Stimulated activated CD4-positive, alpha-beta T cell treated with anti-CD3 and anti-CD28 coated beads, Interleukin-15, amount 100 ng/mL, for 24 hours (primary cell): Measurements from ENCODE around the gene DPH2.

Experiments
- DNase-seq: peaks from one replicate; pipeline ENCODE4 v3.0.0-alpha.2; 2020

DPH2 gene

GRCh38 chr1:44008259-44008658 lies 38.4 kb downstream of the DPH2 start:
- no peak for DNase-seq

DNA sequence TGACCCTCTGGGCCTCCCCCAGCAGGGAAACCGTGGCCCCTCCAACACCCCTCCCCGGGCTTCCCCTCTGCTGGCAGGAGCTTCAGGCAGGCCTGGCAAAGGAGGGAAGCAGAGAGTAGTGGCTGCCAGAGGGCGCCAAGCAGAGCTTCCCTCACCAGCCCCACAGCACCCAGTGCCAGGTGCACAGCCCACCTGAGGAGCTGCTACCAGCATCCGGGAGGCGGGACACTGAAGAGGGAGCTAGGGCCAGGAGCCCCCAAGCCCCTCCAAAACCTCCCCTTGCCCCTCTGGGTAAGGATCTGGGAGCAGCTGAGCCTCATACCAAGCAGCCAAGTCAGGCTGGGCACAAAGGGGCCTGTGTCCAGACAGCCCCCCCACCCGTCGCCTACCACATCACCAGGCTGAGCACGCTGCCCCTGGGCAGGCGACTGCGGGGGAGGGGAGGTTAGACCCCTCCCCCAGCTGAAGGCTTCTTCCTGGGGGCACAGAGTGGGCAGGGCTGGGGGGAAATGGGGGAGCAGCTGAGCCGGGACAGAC lies 41.2 kb downstream of the DPH2 start:
- DNase-seq: no peak

GRCh38 chr1:44012404-44012803 lies 42.6 kb downstream of the DPH2 start:
- DNase-seq: no peak

DNA sequence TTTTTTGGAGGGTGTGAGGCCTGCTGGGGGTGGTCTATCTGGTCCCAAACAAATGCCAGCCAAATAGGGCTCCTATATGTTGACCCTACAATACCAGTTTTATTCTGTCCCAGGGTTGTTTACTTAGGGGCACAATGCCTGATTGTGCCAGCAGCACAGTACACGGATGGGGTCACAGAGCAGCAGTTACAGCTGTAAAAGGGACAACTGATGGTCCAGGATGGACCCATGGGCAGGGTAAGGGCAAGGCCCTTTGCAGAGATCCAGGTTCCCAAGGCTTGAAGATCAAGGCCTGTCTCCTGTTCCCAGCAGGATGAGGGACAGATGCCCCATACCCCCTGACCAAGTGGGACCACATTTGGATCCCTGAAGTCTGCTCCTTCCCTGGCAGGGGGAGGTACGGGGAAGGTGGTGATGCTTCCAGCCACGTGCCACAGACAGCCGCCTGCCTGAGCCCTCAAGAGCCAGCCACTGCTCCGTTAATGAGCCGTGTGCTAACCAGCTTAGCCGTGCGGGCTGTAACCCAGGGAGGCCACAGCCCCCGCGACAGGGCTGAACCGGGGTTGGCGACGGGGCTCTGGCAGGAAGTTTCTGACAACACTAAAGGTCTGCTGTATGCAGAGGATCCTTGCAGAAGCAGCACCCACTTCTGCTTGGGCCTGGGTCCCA lies 43.3 kb downstream of the DPH2 start:
- no peak for DNase-seq

DNA sequence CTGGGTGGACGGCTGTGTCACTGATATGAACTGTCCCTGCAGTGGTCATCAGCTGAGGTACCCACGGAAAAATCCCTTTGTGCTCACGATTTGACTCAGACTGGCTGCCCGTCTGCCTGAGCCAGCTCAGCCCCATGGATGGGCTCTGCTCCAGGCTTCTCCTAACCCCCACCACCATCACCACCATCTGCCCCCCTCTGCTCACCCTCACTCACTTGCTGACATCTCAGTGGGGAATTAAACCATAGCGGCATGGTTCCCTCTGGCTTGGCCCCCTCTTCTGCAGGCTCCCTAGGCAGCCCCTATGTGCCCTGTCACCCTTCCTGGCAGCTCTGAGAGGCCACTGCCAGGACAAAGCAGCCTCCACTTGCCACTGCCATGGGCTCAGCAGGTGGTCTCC lies 44.1 kb downstream of the DPH2 start:
- no peak for DNase-seq

GRCh38 chr1:44014365-44015104 lies 44.7 kb downstream of the DPH2 start:
- no peak for DNase-seq

- no peak for DNase-seq
Measured at GRCh38 chr1:44015206-44015605, 45.4 kb downstream of the DPH2 start.

- no peak for DNase-seq
Measured at GRCh38 chr1:44016041-44016889, 46.5 kb downstream of the DPH2 start.

GRCh38 chr1:44016890-44017400 lies 47.1 kb downstream of the DPH2 start:
- no peak for DNase-seq

DNA sequence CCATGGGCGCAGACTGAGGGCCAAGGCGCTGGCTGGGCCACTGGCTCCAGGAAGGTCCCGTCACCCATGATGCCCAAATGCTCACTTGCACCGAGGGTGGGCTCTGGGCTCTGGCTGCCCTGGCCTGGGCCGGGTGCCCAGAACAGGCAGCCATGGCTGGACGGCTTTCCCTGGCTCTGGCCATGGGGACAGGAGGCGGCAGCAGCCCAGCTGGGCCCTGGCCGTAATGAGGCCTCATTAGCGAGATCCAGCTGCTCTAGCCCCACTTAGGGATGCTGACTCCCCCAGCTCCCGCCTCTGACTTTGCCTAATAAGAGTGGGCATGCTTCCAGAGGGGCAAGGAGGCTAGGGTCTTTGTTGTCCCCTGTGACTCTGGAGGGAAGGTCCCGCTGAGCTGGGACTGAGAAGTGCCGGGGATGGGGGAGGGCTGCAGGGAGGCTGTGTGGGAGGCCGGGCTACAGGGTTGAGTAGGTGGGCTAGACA lies 49.7 kb downstream of the DPH2 start:
- DNase-seq: no peak

GRCh38 chr1:44020464-44020863 lies 50.7 kb downstream of the DPH2 start:
- DNase-seq: no peak

- DNase-seq: no peak
Measured at GRCh38 chr1:44021156-44021555, 51.3 kb downstream of the DPH2 start.

DNA sequence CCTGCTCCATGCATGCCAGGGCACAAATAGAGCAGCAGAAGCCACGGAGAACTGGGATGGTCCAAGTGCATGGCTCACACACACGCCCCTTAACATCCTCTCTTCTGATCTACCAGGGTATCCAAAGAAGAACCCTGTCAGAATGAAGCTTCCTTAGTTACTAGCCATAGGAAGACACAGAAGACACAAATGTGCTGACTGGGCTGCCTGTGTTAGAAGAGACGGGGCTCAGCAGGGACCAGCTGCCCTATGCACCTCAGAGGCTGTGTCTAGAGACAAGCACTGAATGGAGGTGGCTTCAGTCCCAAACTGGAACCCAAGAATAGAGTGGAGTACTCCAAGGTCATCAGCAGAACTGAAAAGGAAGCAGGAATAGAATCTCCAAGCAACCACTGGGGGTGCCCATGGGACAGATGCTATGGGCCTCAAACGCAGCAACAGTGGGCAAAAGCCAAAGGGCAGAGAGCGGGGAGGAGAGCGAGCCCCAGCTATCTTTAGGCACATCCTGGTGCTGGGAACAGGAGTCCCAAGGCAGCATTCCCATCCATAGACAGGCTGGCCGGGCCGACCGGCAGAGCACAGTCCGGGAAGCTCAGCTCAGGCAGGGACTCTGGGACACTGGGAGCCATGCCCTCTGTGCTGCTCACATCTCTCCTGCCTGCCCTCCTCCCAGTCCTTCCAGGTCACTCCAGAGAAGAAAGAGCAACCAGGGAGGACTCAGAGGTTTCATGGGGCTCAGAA lies 51.9 kb downstream of the DPH2 start:
- no peak for DNase-seq
